Hematopoietic multipotent progenitor cell treated with erythropoietin and hydrocortisone succinate and interleukin-3 and kit ligand, for 8 days (in vitro differentiated cells): Measurements from ENCODE around the gene DIDO1.

ENCODE experiments used
- DNase-seq: peaks from one replicate; pipeline ENCODE4 v3.0.0-alpha.2; 2015

DIDO1 gene

GRCh38 chr20:62846166-62846890, 80.0 kb downstream of the DIDO1 start:
- no peak for DNase-seq

DNA sequence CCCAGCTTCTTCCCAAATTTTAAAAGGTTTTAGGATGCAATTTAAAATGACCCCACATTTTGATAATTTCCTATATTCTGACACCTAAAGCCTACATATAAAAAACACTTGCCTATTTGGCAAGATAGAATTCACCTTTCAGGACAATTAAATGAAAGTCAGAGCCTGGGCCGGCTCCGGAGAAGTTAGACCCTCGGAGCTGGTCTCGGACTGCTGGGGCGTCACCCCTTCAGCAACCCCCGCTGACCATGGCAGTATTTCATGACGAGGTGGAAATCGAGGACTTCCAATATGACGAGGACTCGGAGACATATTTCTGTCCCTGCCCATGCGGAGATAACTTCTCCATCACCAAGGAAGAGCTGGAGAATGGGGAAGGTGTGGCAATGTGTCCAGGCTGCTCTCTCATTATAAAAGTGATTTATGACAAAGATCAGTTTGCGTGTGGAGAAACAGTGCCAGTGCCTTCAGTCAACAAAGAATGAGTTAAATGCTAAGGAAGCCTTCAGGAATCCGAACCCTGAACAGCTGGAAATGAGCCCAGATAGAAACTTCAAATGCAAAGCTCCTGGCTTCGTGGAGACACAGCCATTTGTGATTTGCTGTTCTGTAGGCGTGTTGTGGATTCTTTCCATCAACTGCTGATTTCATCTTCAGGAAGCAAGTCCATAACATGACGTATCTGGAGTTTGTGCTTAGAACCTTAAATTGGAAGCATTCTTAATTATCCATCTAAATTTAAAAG, 80.7 kb downstream of the DIDO1 start:
- DNase-seq: no peak

GRCh38 chr20:62844182-62844581, 82.1 kb downstream of the DIDO1 start:
- no peak for DNase-seq

DNA sequence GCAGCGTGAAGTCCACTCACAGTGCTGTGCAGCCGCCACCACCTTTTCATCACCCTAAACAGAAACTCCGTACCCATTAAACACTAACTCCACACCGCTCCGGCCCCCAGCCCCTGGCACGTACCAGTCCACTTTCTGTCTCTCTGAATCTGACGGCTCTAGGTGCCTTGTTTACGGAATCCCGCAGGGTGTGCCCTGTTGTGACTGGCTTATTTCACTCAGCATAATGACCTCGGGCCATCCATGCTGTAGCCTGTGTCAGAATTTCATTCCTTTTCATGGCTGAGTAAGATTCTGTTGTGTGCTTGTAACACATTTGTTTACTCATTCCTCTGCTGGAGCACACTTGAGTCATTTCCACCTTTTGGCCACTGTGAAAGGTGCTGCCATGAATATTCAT, 82.6 kb downstream of the DIDO1 start:
- no peak for DNase-seq

GRCh38 chr20:62841705-62842212, 84.5 kb downstream of the DIDO1 start:
- no peak for DNase-seq

- DNase-seq: no peak
These were observed 85.8 kb downstream of the DIDO1 start for GRCh38 chr20:62840244-62841197.

DNA sequence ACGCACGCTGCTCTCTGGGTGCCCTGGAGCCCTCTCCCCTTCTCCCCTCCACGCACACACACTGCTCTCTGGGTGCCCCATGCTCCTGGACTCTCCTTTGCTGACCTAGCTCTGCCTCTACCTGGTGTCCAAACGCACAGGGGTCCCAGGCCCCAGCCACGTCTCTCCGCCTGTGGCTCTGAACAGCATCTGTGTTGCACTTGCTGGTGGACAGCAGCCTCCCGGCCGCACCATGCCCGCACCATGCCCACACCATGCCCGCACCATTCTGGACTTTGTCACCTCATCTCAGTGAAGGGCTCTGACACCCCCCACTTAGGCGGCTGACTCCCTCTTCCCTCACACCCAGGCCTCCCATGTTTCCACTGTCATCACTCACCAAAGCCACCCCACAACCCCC, 86.5 kb downstream of the DIDO1 start:
- DNase-seq: no peak

DNA sequence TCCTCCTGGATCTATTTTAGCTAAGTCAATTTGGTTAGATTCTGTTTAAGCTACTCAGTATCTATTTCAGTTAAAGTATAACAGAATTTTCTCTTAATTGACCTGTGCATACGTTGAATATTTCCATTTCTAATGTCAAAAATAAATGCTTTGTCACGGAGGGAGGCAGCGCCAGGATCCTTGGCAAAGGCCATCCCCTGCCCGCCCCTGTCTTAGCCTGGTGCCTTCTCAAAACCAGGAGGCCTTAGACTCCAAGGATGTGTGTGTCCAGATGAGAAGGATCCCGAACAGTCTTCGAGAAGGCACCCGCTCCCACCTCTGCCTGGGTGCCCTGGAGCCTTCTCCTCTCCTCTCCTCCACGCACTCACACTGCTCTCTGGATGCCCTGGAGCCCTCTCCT, 87.0 kb downstream of the DIDO1 start:
- DNase-seq: no peak

- peak; percentile 45 for DNase-seq
These were observed 88.0 kb downstream of the DIDO1 start for GRCh38 chr20:62838128-62838891.

DNA sequence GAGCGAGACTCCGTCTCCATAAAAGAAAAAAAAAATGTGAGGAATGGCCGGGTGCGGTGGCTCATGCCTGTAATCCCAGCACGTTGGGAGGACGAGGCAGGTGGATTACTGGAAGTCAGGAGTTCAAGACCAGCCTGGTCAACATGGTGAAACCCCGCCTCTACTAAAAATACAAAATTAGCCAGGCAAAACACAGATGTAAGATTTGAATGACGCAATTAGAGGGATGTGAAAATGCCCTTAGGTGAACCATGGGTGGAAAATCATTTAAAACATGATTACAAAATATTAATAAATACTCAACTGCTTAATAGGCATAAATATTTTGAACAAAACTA, 88.5 kb downstream of the DIDO1 start:
- no peak for DNase-seq

GRCh38 chr20:62836967-62837490, 89.3 kb downstream of the DIDO1 start:
- no peak for DNase-seq

DNA sequence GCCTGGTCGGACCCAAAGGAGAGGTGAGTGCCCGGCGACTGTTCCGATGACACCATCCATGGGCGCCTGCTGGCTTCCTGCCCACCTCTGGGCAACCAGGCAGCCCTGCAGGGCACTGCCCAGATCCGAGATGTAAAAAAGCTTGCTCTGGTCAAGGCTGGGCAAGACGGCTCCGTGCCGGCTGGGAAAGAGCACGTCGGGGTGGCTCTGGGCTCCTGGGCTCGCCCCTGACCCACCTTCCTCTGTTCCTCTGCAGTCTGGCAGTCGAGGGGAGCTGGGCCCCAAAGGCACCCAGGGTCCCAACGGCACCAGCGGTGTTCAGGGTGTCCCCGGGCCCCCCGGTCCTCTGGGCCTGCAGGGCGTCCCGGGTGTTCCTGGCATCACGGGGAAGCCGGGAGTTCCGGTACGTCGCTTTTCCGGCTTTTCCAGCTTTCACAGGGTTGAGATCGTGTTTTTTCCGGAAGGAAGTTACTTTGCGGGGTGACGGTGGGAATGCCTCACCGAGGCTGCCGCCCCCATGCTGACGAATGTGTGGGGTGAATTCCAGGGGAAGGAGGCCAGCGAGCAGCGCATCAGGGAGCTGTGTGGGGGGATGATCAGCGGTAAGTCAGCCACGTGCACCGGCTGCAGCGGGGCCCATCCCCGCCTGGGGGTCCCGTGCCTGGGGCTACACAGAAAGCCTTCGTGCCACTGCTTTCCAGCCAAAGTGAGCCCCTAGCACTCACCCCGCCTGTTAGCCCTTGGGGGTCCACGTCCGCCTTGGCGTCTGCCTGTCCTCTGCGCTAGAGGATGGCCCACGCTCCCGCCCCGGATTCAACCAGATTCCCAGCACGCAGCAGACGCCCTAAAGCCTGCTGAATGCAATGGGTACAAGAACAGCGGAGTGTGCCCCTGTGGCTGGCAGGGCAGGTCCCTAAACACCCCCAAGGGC, 90.1 kb downstream of the DIDO1 start:
- no peak for DNase-seq

GRCh38 chr20:62834967-62835730, 91.2 kb downstream of the DIDO1 start:
- DNase-seq: no peak

- DNase-seq: no peak
These were observed 93.3 kb downstream of the DIDO1 start for GRCh38 chr20:62832951-62833391.

DNA sequence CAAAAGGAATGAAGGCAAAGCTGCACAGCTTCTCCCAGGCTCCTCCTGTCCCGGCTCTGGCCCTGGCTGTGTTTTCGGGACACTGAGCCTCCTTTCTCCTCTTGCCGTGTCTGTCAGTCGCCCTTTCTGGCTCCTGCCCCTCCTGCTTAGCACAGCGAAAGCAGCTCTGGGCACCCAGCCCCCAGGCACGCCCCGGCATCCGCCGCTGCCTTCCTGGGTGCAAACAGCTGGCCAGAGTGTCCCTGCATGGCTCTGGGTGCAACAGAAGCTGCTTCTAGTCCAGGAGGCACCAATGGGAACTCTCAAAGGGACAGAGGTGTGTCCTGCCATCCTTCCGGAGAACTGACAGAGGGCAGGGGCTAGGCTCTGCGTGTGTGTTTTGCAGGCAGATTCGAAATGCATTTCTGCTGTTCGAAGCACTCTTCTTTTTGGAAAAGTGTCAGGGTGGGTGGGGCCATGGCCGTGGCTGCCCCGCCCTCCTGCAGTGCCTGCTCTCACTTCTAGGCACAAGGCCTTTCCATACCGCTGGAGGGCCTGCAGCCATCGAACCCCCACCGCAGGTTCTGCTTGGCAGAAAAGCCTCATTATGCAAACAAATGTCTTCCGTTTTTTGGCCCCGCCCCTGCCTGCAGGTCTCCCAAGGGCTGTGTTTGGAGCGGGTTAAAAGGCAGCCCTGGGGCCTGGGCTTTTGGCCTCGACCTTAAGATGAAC, 93.9 kb downstream of the DIDO1 start:
- peak; percentile 91 for DNase-seq

- DNase-seq: no peak
These were observed 94.5 kb downstream of the DIDO1 start for GRCh38 chr20:62831854-62832211.

DNA sequence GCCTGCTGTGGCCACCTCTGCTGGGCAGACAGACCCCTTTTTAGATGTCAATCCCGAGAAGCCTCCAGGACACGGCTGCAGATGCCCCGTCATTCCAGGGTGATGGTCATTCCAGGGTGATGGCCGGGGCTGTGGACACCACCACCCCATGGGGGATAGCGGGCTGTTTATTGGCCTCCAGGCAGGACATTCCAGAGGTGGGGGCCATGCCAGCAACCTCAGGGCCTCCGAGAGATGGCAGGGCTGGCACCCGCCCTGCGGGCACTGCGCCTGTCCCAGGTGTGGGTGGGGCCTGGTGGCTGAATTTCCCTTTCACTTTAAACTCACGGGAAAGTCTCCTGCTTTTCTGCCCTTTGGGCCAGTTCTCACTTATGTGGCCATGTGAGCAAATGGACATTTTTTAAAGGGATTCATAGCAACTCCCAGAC, 94.9 kb downstream of the DIDO1 start:
- no peak for DNase-seq

- no peak for DNase-seq
These were observed 95.5 kb downstream of the DIDO1 start for GRCh38 chr20:62830821-62831220.

- no peak for DNase-seq
These were observed 96.1 kb downstream of the DIDO1 start for GRCh38 chr20:62830251-62830650.
